HG03342 (cell line): Measurements from ENCODE around the gene CENPP.
"Not testable (repeated sequence)": the region's sequence is repeated elsewhere in the genome, so short reads cannot be mapped to it uniquely, and the experiment has no call there.

Experiments
- ATAC-seq: cut with Tn5 transposase; IDR thresholded peaks from one replicate; pipeline ENCODE4 v1.9.1; 2021; ENCODE audit warnings: mild to moderate bottlenecking, moderate library complexity; ENCODE audit not compliant: unreplicated experiment

Gene CENPP

GRCh38 chr9:92377876-92378275 is 52.1 kb downstream of the CENPP start:
- ATAC-seq, result no peak

DNA sequence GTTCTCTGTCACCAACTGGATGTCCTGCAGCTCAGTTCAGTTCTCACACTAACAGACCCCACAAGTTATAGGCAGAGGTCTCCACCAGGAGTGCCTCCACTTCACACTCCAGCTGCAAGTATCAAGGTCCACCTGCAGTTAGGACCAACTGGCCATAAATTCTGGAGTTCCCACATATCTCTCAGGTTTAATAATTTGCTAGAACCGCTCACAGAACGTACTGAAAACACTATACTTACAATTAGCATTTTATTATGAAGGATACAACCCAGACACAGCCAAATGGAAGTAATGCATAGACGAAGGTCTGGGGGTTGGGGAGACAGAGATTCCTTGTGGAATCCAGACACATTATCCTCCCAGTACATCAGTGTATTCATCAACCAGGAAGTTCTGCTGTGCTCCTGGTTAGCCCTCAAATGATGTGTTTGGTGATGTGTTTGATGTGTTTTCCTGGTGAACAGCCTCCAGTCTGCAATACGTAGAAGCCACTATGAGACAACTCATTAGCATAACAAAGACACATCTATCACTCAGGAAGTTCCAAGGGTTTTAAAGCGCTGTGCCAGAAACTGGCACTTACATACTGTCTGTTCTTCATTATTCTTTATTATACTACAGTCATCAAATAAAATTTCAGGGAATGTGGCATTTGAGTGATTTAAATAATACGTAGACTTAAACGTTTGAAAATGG is 53.3 kb downstream of the CENPP start:
- ATAC-seq, result no peak

DNA sequence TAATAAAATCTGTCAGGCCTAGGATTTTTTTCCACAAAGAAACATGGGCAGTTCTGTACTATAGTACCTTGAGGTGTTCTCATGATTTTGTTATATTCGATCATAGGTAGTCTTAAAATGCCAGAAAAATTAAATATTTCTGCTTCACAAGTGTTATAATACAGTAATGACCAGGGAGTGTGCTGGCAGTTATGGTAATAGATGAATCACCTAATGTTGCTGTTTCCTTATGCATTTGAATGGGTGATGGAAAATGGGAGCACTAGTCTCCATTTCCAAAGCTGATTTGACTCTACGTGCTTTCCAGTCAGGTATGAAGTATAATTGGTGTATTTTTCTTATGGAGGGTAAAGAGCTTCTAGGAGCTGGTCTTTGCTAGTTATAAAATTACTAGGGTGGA is 54.9 kb downstream of the CENPP start:
- no peak for ATAC-seq

DNA sequence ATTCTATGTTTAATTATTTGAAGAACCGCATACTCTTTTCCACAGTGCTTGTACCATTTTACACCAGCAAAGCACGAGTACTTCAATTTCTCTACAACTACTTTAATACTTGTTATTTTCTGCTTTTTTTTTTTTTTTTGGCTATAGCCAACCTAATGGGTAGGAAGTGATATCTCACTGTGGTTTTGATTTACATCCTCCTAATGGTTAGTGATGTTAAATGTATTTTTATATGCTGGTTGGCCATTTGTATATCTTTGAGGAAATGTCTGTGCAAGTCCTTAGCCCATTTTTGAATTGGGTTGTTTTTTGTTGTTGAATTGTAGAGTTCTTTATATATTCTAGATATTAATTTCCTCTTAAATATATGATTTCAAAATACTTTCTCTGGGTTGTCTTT is 56.0 kb downstream of the CENPP start:
- ATAC-seq, result no peak

- no peak for ATAC-seq
Measured at GRCh38 chr9:92384375-92384774, 58.6 kb downstream of the CENPP start.

DNA sequence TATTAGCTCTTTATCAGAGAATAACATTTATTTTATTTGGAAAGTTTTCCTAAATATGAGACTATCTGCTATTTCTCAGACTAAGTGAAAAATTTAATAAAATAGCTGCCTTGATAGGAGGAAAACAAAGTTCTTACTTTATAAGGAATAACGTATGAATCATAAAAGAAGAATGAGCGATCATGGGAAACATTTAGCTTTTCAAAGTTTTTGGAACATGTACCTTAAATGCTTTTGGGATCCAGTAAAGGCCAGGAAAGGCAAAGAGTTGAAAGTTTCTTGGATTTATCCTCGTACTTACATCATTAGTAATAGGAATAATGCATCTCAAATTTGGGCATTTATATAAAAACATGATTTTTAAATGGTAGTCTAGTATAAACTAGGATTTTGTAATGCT is 59.2 kb downstream of the CENPP start:
- ATAC-seq, result no peak

DNA sequence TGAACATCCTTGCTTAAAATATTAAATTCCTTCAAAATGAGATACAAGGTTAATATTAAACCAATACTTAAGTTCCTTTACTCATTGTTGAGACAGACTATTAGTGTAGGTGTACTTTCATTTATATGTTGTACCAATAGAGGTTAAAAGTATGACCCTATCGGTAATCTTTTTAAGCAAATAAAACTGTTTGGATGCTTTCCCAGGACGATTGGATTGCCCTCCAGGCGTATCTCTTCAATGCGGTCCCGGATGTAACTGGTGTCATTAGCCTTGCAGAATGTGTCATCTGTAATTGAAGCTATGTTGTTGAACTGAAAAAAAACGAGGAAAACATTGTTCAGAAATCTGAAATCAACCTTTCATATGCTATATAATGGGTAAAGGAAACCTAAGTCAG is 59.7 kb downstream of the CENPP start:
- no peak for ATAC-seq

GRCh38 chr9:92385953-92386352 is 60.2 kb downstream of the CENPP start:
- no peak for ATAC-seq

DNA sequence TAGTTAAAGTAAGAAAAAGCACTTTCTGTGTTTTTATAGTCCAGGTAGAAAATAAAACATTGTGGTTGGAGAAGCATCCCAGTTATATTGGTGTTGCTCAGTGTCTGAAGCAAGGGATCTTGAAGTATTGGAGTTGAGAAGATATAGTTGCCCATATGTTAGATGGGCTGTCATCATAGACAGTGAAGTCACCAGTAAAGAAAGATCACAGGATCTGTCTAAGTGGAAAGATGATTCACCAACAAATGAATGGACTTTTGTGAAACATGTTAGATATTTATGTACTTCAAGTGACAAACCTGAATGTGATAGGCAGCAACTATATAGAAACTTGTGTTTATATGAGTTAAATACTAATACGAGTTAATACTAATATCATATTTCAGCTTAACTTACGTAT is 66.9 kb downstream of the CENPP start:
- ATAC-seq, result no peak

GRCh38 chr9:92393686-92394085 is 67.9 kb downstream of the CENPP start:
- no peak for ATAC-seq

DNA sequence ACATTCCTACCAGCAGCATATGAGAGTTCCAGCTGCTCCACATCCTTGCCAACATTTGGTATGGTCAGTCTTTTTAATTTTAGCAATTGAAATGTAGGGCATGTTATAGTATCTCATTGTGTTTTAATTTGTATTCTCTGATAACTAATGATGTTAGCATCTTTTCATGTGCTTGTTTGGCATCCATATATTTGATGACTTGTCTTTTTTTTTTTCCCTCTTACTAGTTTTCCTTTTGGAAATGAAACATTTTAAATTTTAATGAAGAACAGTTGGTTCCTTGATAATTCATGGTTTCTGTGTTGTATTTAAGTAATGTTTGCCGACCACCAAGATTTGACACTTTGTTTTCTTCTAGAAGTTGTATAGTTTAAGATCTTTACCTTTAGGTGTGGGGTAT is 69.9 kb downstream of the CENPP start:
- ATAC-seq, result no peak

- ATAC-seq, result no peak
Measured at GRCh38 chr9:92397853-92398252, 72.1 kb downstream of the CENPP start.

DNA sequence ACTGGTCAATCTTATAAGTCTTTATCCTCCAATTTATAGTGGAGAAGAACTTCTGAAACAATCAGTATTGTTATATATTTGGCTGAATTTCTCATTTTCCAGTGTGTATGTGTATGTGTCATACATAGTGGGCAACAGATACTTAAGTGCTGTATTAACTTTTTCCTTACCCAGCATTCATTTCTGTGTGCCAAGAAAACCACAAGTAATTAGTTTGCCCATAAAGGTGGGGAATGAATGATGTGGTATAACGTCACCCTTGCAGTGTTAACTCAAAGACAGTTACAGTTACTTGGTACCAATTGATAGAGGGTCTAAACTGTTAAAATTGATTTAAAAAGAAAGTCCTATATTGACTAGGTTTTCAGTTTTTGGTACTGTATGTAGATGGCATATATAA is 76.6 kb downstream of the CENPP start:
- ATAC-seq, result no peak

DNA sequence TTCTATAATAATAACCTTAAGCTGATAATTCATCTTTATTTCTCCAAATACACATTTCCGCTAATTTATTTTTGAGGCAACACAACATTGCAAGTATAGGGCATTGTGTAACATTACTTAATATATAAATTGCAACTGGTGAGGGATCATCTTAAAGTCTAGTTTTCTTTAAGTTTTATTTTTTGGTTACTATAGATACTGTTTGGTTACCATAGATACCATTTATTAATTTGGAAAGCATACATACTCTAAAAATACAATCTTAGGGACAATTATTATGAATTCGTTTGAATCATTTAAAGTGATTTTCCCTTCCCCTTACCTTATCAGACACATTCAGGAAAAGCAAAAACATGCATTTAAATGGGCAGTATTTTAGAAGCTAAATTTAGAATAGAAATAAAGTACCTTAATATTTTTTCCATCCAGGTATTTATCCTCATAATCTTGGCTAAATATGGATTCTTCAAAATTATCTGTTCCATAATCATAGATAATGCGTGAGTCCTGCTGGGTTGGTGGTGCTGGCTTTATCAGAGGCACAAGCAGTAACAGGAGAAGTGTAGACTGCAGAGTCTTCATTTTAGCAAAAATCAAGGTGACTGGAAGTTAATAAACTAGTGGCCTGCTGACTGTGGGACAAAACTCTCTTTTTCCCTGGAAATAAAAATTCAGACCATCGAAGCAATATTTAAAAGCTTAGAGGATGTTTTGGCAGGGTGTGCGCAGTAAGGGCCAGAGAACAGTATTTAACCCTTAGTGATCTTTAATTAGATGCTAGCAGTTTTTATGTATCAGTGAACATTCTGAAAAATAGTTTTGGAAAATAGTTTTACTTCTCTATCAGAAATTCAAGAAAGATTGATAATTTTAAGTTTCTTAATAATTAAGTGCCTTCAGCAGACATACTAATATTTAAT is 77.3 kb downstream of the CENPP start:
- ATAC-seq, result no peak

GRCh38 chr9:92404042-92404836 is 78.5 kb downstream of the CENPP start, which contains the start of gene OGN:
Gene OGN, minus strand, starts transcription at chr9:92404578. Its CDS starts 1,171 bp downstream, at chr9:92403407.
- ATAC-seq, result no peak

- no peak for ATAC-seq
Measured at GRCh38 chr9:92405818-92406217, 80.1 kb downstream of the CENPP start.

GRCh38 chr9:92406477-92406876 is 80.7 kb downstream of the CENPP start:
- ATAC-seq, result no peak

DNA sequence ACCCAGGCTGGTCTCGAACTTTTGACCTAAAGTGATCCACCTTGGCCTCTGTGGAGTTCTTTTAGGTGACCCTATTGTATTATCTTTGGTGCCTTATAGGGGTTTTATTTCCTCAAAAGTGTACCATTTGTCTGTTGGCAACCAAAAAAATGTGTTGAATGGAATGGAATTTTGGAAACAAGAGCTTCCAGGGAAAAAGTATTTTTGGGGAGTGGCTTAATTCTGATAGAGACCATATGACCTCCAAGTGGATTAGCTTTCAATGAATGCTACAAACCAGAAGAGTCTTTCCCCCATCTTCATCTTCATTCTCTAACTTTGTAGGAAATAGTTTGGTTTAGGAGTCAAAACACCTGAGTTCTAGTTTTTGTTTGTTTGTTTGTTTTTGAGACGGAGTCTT is 82.1 kb downstream of the CENPP start:
- ATAC-seq, result no peak

GRCh38 chr9:92408747-92409478 is 83.2 kb downstream of the CENPP start:
- no peak for ATAC-seq

GRCh38 chr9:92411157-92411556 is 85.4 kb downstream of the CENPP start:
- not testable (repeated sequence) for ATAC-seq

DNA sequence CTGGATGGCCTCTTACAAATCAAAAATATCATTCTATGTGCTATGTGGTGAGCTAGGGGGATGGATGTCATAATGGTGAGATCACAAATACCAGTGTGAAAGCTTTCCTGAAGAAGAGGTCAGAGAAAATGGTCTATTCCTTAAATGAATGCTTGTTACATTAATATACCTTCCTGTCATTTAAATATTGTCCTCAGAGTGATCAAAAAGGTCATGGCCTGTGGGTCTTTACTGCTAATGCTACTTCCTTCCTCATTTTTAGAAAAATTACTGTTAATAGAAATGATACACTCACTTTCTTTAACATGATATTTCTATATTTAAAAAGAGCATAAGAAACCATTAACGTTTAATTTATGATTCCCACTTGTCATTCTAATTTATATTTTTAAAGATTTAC is 88.8 kb downstream of the CENPP start:
- no peak for ATAC-seq
